ENCODE results near the gene SLC17A5. TPM values are rescaled to one million over a fixed set of nuclear protein-coding genes. Genes with fewer than 3 reads are reported as not detected.
"Not testable (repeated sequence)": the region's sequence is repeated elsewhere in the genome, so short reads cannot be mapped to it uniquely, and the experiment has no call there.

Gene SLC17A5
- total and polyA plus RNA-seq, 4 experiments from 2014 or later = 11.8 to 16.2 (median 14.1) TPM

DNA sequence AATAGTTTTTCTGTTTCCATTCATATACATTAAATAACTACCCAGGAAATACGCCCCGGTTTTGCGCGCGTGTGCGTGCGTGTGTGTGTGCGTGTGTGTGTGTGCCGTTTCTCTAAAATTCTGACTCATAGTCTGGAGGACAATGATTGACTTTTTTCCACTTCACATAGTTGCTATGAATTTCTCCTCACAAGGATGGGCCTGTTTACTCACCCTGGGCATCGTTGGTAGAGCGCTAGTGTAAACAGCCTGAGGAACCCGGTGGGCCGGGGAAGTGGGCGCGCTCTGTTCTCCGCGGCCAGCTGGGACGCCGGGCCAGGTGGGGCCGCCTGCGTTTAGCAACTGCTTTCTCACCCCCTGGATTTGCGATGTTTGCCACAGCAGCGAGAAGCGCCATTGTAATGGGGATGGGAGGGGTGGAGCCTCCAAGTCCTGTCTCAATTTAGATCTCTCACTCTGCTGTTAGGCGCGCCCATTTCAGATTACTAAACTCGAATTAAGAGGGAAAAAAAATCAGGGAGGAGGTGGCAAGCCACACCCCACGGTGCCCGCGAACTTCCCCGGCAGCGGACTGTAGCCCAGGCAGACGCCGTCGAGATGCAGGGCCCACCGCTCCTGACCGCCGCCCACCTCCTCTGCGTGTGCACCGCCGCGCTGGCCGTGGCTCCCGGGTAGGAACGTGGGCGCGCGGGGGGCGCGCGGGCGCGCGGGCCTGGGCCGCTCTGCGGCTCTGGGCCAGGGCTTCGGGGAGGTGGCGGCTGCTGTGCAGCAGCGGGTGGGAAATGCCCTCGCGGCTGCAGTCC is 42.0 kb upstream of the SLC17A5 start, which contains the start of gene CD109:
CD109 (plus strand) TSS at position 585 of the 803 bp plus-strand sequence; CDS start at position 598, 13 bp downstream.
- Histone ChIP-seq H3K9me3 (ENCODE audit: control insufficient read depth in 1 of 2, low read length in 2 of 2) (no peaks in the 10 kb centered on the region), H3K4me3 (ENCODE audit: low read length in 2 of 2) (peak within 1 kb of the TSS; percentile 26 to 44), H3K27me3 (ENCODE audit: insufficient read depth, low read length) (no peaks in the 10 kb centered on the region), H3K27ac (ENCODE audit: low read depth, low read length) (no peak within 1 kb of the TSS), H3K4me1 (ENCODE audit: insufficient read depth, low read length) (peaks cover 22% of the 10 kb centered on the region), H3K36me3 (ENCODE audit: insufficient read depth, low read length) (no peaks in the 10 kb centered on the region)
- Mint-ChIP-seq H3K36me3 (peaks cover 0 to 1% of the 10 kb centered on the region in 2 donors), H3K4me3 (peak within 1 kb of the TSS; percentile 79 to 90 (median 86)), H3K27ac (peak within 1 kb of the TSS in 5 of 7 donors; percentile 24 to 80 (median 33)), H3K4me1 (peaks cover 9 to 26% (median 20%) of the 10 kb centered on the region in 4 donors), H3K9me3 (peaks cover 0 to 2% (median 0%) of the 10 kb centered on the region in 8 donors), H3K27me3 (peaks cover 15 to 49% of the 10 kb centered on the region in 2 donors)
- CTCF ChIA-PET (ENCODE audit: partially characterized antibody) = interaction anchor here (1.5 kb wide), 1 partner anchor 20 kb away, joined by 6 read pairs; no protein-coding TSS in a partner anchor
- peak; percentile 32 to 73 (median 33) for DNase-seq
- intact Hi-C loops (cut with micrococcal nuclease) = no loop called here
- POLR2A ChIA-PET (ENCODE audit: partially characterized antibody) = no interaction called here

GRCh38 chr6:73694711-73695411 is 41.1 kb upstream of the SLC17A5 start:
- intact Hi-C loops (cut with micrococcal nuclease) = no loop called here

GRCh38 chr6:73691512-73691911 is 37.7 kb upstream of the SLC17A5 start:
- DNase-seq = no peak
- Histone ChIP-seq H3K27ac (ENCODE audit: low read depth, low read length) (no peak overlapping the region), H3K27me3 (ENCODE audit: insufficient read depth, low read length) (no peaks in the 10 kb centered on the region), H3K4me1 (ENCODE audit: insufficient read depth, low read length) (peaks cover 13% of the 10 kb centered on the region), H3K9me3 (ENCODE audit: control insufficient read depth in 1 of 2, low read length in 2 of 2) (no peaks in the 10 kb centered on the region), H3K36me3 (ENCODE audit: insufficient read depth, low read length) (no peaks in the 10 kb centered on the region), H3K4me3 (ENCODE audit: low read length in 2 of 2) (no peak overlapping the region)
- CTCF ChIA-PET (ENCODE audit: partially characterized antibody) = interaction anchor here (1.1 to 1.7 kb wide), 3 partner anchors 13 to 45 kb away, joined by 3 to 5 read pairs (median 4); no protein-coding TSS in a partner anchor
- H3K9me3 Mint-ChIP-seq = peaks cover 0 to 2% (median 0%) of the 10 kb centered on the region in 8 donors
- peaks cover 5 to 13% (median 10%) of the 10 kb centered on the region in 4 donors for H3K4me1 Mint-ChIP-seq
- peaks cover 0 to 1% of the 10 kb centered on the region in 2 donors for H3K36me3 Mint-ChIP-seq
- POLR2A ChIA-PET (ENCODE audit: partially characterized antibody) = no interaction called here
- intact Hi-C loops (cut with micrococcal nuclease) = no loop called here
- H3K4me3 Mint-ChIP-seq = no peak overlapping the region
- no peak overlapping the region for H3K27ac Mint-ChIP-seq
- H3K27me3 Mint-ChIP-seq = peaks cover 16 to 35% of the 10 kb centered on the region in 2 donors

More at GRCh38 chr6:73694711-73695411, 41.1 kb upstream of the SLC17A5 start:
- peaks cover 16 to 51% of the 10 kb centered on the region in 2 donors for H3K27me3 Mint-ChIP-seq
- Histone ChIP-seq H3K9me3 (ENCODE audit: control insufficient read depth in 1 of 2, low read length in 2 of 2) (no peaks in the 10 kb centered on the region), H3K27me3 (ENCODE audit: insufficient read depth, low read length) (no peaks in the 10 kb centered on the region), H3K36me3 (ENCODE audit: insufficient read depth, low read length) (no peaks in the 10 kb centered on the region), H3K27ac (ENCODE audit: low read depth, low read length) (no peak overlapping the region), H3K4me1 (ENCODE audit: insufficient read depth, low read length) (peaks cover 22% of the 10 kb centered on the region), H3K4me3 (ENCODE audit: low read length in 2 of 2) (no peak overlapping the region)
- POLR2A ChIA-PET (ENCODE audit: partially characterized antibody) = no interaction called here
- peak overlapping the region; percentile 27 to 89 (median 84) for H3K4me3 Mint-ChIP-seq
- peaks cover 9 to 26% (median 20%) of the 10 kb centered on the region in 4 donors for H3K4me1 Mint-ChIP-seq
- H3K27ac Mint-ChIP-seq = peak overlapping the region in 1 of 7 donors; percentile 80
- CTCF ChIA-PET (ENCODE audit: partially characterized antibody) = interaction anchor here (1.2 to 1.7 kb wide), 3 partner anchors 19 to 44 kb away, joined by 4 to 6 read pairs (median 6); no protein-coding TSS in a partner anchor
- peaks cover 0 to 1% of the 10 kb centered on the region in 2 donors for H3K36me3 Mint-ChIP-seq
- H3K9me3 Mint-ChIP-seq = peaks cover 0 to 2% (median 0%) of the 10 kb centered on the region in 8 donors
- DNase-seq = no peak

DNA sequence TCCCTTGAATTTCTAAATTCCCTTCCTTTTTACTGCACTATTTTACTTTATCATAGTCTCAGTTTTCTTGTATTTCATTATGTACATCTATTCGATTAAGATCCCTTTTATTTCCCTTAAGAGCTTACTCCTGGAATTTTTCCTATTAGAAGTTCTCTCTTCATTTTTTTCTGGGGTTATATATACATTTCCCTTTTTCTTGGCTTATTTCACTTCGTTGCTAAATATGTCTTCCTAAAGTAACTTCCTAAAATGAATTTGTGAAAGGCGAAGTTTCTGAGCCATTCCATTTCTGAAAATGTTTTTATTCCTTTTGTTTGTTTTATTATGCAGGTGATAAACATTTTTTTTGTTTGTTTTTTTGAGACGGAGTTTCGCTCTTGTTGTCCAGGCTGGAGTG is 36.3 kb upstream of the SLC17A5 start:
- Histone ChIP-seq H3K27me3 (ENCODE audit: insufficient read depth, low read length) (no peaks in the 10 kb centered on the region), H3K9me3 (ENCODE audit: control insufficient read depth in 1 of 2, low read length in 2 of 2) (no peaks in the 10 kb centered on the region), H3K36me3 (ENCODE audit: insufficient read depth, low read length) (no peaks in the 10 kb centered on the region), H3K27ac (ENCODE audit: low read depth, low read length) (no peak overlapping the region), H3K4me1 (ENCODE audit: insufficient read depth, low read length) (peaks cover 1% of the 10 kb centered on the region), H3K4me3 (ENCODE audit: low read length in 2 of 2) (no peak overlapping the region)
- DNase-seq = no peak
- Mint-ChIP-seq H3K4me1 (peaks cover 0 to 2% (median under 1%) of the 10 kb centered on the region in 4 donors), H3K4me3 (no peak overlapping the region), H3K27me3 (peaks cover 18 to 40% of the 10 kb centered on the region in 2 donors), H3K36me3 (no peaks in the 10 kb centered on the region), H3K27ac (no peak overlapping the region), H3K9me3 (peaks cover 0 to 3% (median 0%) of the 10 kb centered on the region in 8 donors)
- ChIA-PET POLR2A (ENCODE audit: partially characterized antibody) (no interaction called here), CTCF (ENCODE audit: partially characterized antibody) (interaction anchor here (0.6 kb wide), 1 partner anchor 57 kb away, joined by 5 read pairs; no protein-coding TSS in a partner anchor)
- intact Hi-C loops (cut with micrococcal nuclease) = no loop called here

GRCh38 chr6:73688351-73688750 is 34.6 kb upstream of the SLC17A5 start:
- CTCF ChIA-PET (ENCODE audit: partially characterized antibody) = interaction anchor here (1.5 kb wide), 2 partner anchors 11 to 13 kb away, joined by 3 to 4 read pairs; no protein-coding TSS in a partner anchor
- no peak for DNase-seq
- intact Hi-C loops (cut with micrococcal nuclease) = no loop called here
- H3K27ac Mint-ChIP-seq = no peak overlapping the region
- Histone ChIP-seq H3K4me3 (ENCODE audit: low read length in 2 of 2) (no peak overlapping the region), H3K4me1 (ENCODE audit: insufficient read depth, low read length) (no peaks in the 10 kb centered on the region), H3K27ac (ENCODE audit: low read depth, low read length) (no peak overlapping the region), H3K9me3 (ENCODE audit: control insufficient read depth in 1 of 2, low read length in 2 of 2) (no peaks in the 10 kb centered on the region), H3K27me3 (ENCODE audit: insufficient read depth, low read length) (no peaks in the 10 kb centered on the region), H3K36me3 (ENCODE audit: insufficient read depth, low read length) (no peaks in the 10 kb centered on the region)
- H3K4me3 Mint-ChIP-seq = no peak overlapping the region
- no peaks in the 10 kb centered on the region for H3K4me1 Mint-ChIP-seq
- peaks cover 18 to 32% of the 10 kb centered on the region in 2 donors for H3K27me3 Mint-ChIP-seq
- POLR2A ChIA-PET (ENCODE audit: partially characterized antibody) = no interaction called here
- H3K36me3 Mint-ChIP-seq = peaks cover 0 to 2% of the 10 kb centered on the region in 2 donors
- H3K9me3 Mint-ChIP-seq = peaks cover 0 to 14% (median 6%) of the 10 kb centered on the region in 8 donors

DNA sequence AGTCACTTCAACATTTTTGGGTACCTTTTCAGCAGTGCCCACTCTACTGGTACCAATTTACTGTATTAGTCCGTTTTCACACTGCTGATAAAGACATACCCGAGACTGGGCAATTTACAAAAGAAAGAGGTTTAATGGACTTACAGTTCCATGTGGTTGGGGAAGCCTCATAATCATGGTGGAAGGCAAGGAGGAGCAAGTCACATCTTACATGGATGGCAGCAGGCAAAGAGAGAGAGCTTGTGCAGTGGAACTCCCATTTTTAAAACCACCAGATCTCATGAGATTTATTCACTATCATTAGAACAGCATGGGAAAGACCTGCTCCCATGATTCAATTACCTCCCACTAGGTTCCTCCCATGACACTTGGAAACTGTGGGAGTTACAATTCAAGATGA is 29.8 kb upstream of the SLC17A5 start:
- H3K36me3 Mint-ChIP-seq; H3K4me1 ChIP-seq (ENCODE audit: insufficient read depth, low read length); intact Hi-C loops (cut with micrococcal nuclease); H3K36me3 ChIP-seq (ENCODE audit: insufficient read depth, low read length); H3K27me3 ChIP-seq (ENCODE audit: insufficient read depth, low read length); CTCF ChIA-PET (ENCODE audit: partially characterized antibody); H3K4me1 Mint-ChIP-seq; DNase-seq; H3K27ac Mint-ChIP-seq; POLR2A ChIA-PET (ENCODE audit: partially characterized antibody); H3K27ac ChIP-seq (ENCODE audit: low read depth, low read length); H3K9me3 ChIP-seq (ENCODE audit: control insufficient read depth in 1 of 2, low read length in 2 of 2); H3K4me3 Mint-ChIP-seq; H3K4me3 ChIP-seq (ENCODE audit: low read length in 2 of 2): not testable (repeated sequence)
- H3K9me3 Mint-ChIP-seq = peaks cover 0 to 19% (median 11%) of the 10 kb centered on the region in 8 donors
- peaks cover 9 to 11% of the 10 kb centered on the region in 2 donors for H3K27me3 Mint-ChIP-seq
